ENCODE results near the gene NECTIN3. TPM values are rescaled to one million over a fixed set of nuclear protein-coding genes. Genes with fewer than 3 reads are reported as not detected.

The NECTIN3 gene
- total RNA-seq, 1 donor from 2014 or later = 34.4 TPM

- DNase-seq (ENCODE audit: low read depth) = no peak
Measured at GRCh38 chr3:111081008-111081545, 9.5 kb downstream of the NECTIN3 start.

GRCh38 chr3:111084911-111085310 is 13.3 kb downstream of the NECTIN3 start:
- DNase-seq (ENCODE audit: low read depth) = no peak

- DNase-seq (ENCODE audit: low read depth) = no peak
Measured at GRCh38 chr3:111087924-111088469, 16.4 kb downstream of the NECTIN3 start.

GRCh38 chr3:111096487-111097209 is 25.0 kb downstream of the NECTIN3 start:
- no peak for DNase-seq (ENCODE audit: low read depth)

- DNase-seq (ENCODE audit: low read depth) = no peak
Measured at GRCh38 chr3:111103807-111104206, 32.2 kb downstream of the NECTIN3 start.

- DNase-seq (ENCODE audit: low read depth) = no peak
Measured at GRCh38 chr3:111106993-111107661, 35.5 kb downstream of the NECTIN3 start.

GRCh38 chr3:111107662-111108035 is 36.0 kb downstream of the NECTIN3 start:
- peak; percentile 18 for DNase-seq (ENCODE audit: low read depth)

GRCh38 chr3:111112913-111113312 is 41.3 kb downstream of the NECTIN3 start:
- DNase-seq (ENCODE audit: low read depth) = peak; percentile 77

GRCh38 chr3:111128884-111129283 is 57.3 kb downstream of the NECTIN3 start:
- DNase-seq (ENCODE audit: low read depth) = no peak

- DNase-seq (ENCODE audit: low read depth) = no peak
Measured at GRCh38 chr3:111130827-111131226, 59.2 kb downstream of the NECTIN3 start.

- DNase-seq (ENCODE audit: low read depth) = no peak
Measured at GRCh38 chr3:111134302-111134701, 62.7 kb downstream of the NECTIN3 start.

GRCh38 chr3:111151438-111151837 is 79.8 kb downstream of the NECTIN3 start:
- DNase-seq (ENCODE audit: low read depth) = peak; percentile 21

GRCh38 chr3:111152496-111152895 is 80.9 kb downstream of the NECTIN3 start:
- no peak for DNase-seq (ENCODE audit: low read depth)

GRCh38 chr3:111156517-111156916 is 84.9 kb downstream of the NECTIN3 start:
- DNase-seq (ENCODE audit: low read depth) = peak; percentile 18

GRCh38 chr3:111159391-111159790 is 87.8 kb downstream of the NECTIN3 start:
- DNase-seq (ENCODE audit: low read depth) = peak; percentile 26

GRCh38 chr3:111164621-111165020 is 93.0 kb downstream of the NECTIN3 start:
- no peak for DNase-seq (ENCODE audit: low read depth)

GRCh38 chr3:111165411-111165810 is 93.8 kb downstream of the NECTIN3 start:
- DNase-seq (ENCODE audit: low read depth) = no peak

GRCh38 chr3:111173328-111173900 is 101.8 kb downstream of the NECTIN3 start:
- DNase-seq (ENCODE audit: low read depth) = no peak

GRCh38 chr3:111173906-111174305 is 102.3 kb downstream of the NECTIN3 start:
- DNase-seq (ENCODE audit: low read depth) = no peak

- no peak for DNase-seq (ENCODE audit: low read depth)
Measured at GRCh38 chr3:111190518-111190917, 118.9 kb downstream of the NECTIN3 start.

- no peak for DNase-seq (ENCODE audit: low read depth)
Measured at GRCh38 chr3:111193472-111193871, 121.9 kb downstream of the NECTIN3 start.

GRCh38 chr3:111194048-111194447 is 122.4 kb downstream of the NECTIN3 start:
- no peak for DNase-seq (ENCODE audit: low read depth)
